Progenitor cell of endocrine pancreas (in vitro differentiated cells): ENCODE data around the gene ZMYND11. TPM values are rescaled to one million over a fixed set of nuclear protein-coding genes. Genes with fewer than 3 reads are reported as not detected.
A peak's percentile ranks its signal among the peaks of the same experiment; 100 is the strongest.

Experiments used
- DNase-seq: peaks from one replicate; pipeline ENCODE4 v3.0.0; 2021; ENCODE audit warnings: low spot score; ENCODE audit not compliant: unreplicated experiment
- H3K27ac Mint-ChIP-seq: 2 replicates; pipeline ENCODE4 v1.8.0; 2021; ENCODE audit warnings: mild to moderate bottlenecking, moderate library complexity, mixed read lengths
- H3K27me3 Mint-ChIP-seq: 2 replicates; pipeline ENCODE4 v1.8.0; 2021; ENCODE audit warnings: mixed read lengths
- H3K36me3 Mint-ChIP-seq: 2 replicates; pipeline ENCODE4 v1.8.0; 2022; ENCODE audit warnings: mixed read lengths; ENCODE audit not compliant: insufficient read depth
- H3K4me1 Mint-ChIP-seq: 2 replicates; pipeline ENCODE4 v1.8.0; 2021; ENCODE audit warnings: low read depth, mixed read lengths
- H3K4me3 Mint-ChIP-seq: 2 replicates; pipeline ENCODE4 v1.8.0; 2021; ENCODE audit warnings: low read depth, mild to moderate bottlenecking, moderate library complexity, mixed read lengths
- H3K9me3 Mint-ChIP-seq: 2 replicates; pipeline ENCODE4 v1.8.0; 2021; ENCODE audit warnings: low read depth, mixed read lengths
- total RNA-seq: library from RNA; stranded (reverse); gene quantifications from 2 replicates; pipeline ENCODE4 v1.2.1, GENCODE V29; 2021
- TF ChIP-seq, protein P1 (sequence below): fragments of 200-600 bp; sonication (generic); IDR thresholded peaks from one replicate; pipeline ENCODE4 v1.5.0; 2021; ENCODE audit warnings: antibody characterized with exemption, mild to moderate bottlenecking; ENCODE audit not compliant: unreplicated experiment

The ZMYND11 gene
- total RNA-seq, 1 donor from 2014 or later: 69.2 TPM

DNA sequence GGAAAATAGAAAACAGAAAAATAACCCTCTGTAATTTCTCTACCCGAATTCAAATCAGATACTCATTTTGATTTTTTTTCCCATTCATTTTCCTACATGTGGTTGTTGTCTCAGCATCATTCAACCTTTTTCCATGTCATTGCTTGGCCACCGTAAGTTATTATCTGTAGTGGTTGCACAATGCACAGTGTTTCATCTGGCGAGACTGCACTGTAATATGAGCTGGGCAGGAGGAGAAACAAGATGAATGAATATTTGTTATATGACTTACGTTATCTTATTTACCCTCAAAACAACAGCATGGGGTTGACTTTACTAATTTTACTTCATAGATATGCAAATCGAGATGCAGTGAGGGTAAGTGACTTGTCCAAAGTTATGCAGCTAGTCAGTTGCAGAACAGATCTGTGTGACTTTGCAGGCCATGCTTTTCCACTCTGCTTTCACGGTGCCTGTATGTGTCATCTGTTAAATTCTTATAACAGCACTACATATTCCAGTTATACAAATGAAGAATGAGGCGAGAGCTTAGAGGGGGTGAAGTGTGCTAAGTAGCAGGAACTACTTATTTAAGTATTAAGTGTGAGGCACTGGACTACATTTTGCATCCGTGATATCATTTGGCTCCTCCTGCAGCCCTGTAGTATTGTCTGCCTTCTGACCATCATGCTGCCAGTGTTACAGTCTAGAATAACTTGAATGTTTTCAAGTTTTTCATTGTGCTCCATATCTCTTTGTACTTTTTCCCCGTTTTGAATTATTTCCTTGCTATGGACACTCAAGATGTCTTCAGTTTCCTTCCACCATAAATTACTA is 56.7 kb downstream of the ZMYND11 start:
- no peak for DNase-seq
- TF ChIP-seq, protein P1, sequence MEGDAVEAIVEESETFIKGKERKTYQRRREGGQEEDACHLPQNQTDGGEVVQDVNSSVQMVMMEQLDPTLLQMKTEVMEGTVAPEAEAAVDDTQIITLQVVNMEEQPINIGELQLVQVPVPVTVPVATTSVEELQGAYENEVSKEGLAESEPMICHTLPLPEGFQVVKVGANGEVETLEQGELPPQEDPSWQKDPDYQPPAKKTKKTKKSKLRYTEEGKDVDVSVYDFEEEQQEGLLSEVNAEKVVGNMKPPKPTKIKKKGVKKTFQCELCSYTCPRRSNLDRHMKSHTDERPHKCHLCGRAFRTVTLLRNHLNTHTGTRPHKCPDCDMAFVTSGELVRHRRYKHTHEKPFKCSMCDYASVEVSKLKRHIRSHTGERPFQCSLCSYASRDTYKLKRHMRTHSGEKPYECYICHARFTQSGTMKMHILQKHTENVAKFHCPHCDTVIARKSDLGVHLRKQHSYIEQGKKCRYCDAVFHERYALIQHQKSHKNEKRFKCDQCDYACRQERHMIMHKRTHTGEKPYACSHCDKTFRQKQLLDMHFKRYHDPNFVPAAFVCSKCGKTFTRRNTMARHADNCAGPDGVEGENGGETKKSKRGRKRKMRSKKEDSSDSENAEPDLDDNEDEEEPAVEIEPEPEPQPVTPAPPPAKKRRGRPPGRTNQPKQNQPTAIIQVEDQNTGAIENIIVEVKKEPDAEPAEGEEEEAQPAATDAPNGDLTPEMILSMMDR: no peak
- Mint-ChIP-seq H3K4me3 (no peak overlapping the region), H3K36me3 (peaks cover 9% of the 10 kb centered on the region), H3K4me1 (peaks cover 8% of the 10 kb centered on the region), H3K9me3 (no peaks in the 10 kb centered on the region), H3K27me3 (no peaks in the 10 kb centered on the region), H3K27ac (no peak overlapping the region)

DNA sequence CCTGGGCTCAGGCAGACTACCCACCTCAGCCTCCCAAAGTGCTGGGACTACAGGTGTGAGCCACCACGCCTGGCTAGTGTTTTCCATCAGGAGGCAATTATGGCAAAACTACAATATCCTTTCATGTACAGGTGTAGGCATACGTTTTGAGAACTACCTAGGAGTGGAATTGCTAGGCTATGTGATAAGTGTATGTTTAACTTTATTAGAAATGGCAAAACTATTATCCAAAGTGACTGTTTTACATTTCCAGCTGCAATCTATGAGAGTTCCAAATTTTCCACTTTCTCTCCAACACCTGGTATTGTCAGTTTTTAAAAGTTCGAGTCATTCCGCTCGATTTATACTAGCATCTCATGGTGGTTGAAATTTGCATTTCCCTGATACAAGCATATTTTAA is 59.0 kb downstream of the ZMYND11 start:
- H3K4me1 Mint-ChIP-seq: peaks cover 4% of the 10 kb centered on the region
- H3K36me3 Mint-ChIP-seq: peaks cover 3% of the 10 kb centered on the region
- TF ChIP-seq, protein P1: no peak
- H3K4me3 Mint-ChIP-seq: no peak overlapping the region
- no peak overlapping the region for H3K27ac Mint-ChIP-seq
- no peaks in the 10 kb centered on the region for H3K27me3 Mint-ChIP-seq
- no peak for DNase-seq
- no peaks in the 10 kb centered on the region for H3K9me3 Mint-ChIP-seq

DNA sequence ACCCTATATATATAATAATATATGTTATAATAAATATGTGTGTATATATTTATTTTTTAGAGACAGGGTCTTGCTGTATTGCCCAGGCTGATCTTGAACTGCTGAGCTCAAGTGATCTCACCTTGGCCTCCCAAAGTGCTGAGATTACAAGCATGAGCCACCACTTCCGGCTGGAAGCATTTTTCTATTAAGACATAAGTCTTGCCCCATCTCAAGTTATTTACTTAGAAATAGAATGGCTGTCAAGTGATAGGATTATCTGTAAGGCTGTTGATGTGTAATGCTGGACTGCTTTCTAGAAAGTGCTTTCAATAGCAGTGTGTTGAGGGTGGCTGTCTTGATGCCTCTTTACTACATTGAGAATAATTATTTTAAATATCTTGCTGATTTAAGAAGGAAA is 65.2 kb downstream of the ZMYND11 start:
- TF ChIP-seq, protein P1: no peak
- no peak for DNase-seq
- Mint-ChIP-seq H3K4me1 (peaks cover 2% of the 10 kb centered on the region), H3K4me3 (no peak overlapping the region), H3K36me3 (peaks cover 3% of the 10 kb centered on the region), H3K27ac (no peak overlapping the region), H3K9me3 (no peaks in the 10 kb centered on the region), H3K27me3 (no peaks in the 10 kb centered on the region)

DNA sequence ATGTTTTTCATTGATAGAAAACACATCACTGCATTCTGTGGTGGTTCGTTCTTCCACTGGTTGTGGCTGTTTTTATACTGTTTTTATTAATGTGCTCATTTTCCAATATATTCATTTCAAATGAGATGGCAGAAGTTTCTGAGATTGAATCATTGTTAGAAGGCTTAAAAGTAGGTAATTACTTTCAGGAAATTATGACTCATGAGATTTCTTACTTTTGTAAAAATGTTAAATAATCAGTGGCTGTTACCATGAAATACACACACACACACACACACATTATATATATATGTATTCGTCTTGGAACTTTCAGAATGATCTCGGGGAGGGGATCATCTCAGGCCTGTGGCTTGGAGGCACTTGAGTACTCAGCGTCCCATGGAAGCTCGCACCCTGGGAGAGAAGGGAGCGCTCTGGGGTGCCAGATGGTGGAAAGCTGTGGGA is 66.1 kb downstream of the ZMYND11 start:
- TF ChIP-seq, protein P1: no peak
- Mint-ChIP-seq H3K27ac (peak overlapping the region; percentile 46), H3K9me3 (peaks cover under 1% of the 10 kb centered on the region), H3K36me3 (peaks cover 7% of the 10 kb centered on the region), H3K4me1 (peaks cover 2% of the 10 kb centered on the region), H3K27me3 (no peaks in the 10 kb centered on the region), H3K4me3 (no peak overlapping the region)
- DNase-seq: no peak

DNA sequence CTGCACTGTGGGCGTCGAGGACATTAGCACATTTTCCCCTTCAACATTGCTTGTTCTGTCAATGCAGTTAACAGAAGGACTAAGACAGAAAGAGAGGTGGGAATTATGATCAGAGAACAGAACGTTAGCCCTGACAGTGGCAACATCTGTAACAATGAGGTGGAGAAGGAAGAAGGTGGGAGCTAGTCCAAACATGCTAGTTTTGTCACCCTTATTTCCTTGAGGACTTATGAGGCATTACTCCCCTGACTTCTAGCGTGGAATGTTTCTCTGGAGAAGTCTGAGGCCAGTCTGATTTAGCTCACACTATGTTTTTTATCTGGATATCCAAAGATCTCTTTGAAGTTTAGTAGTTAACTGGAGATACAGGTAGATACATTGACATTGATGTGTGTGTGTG is 73.4 kb downstream of the ZMYND11 start:
- H3K27ac Mint-ChIP-seq: no peak overlapping the region
- TF ChIP-seq, protein P1: no peak
- H3K4me1 Mint-ChIP-seq: no peaks in the 10 kb centered on the region
- no peak overlapping the region for H3K4me3 Mint-ChIP-seq
- H3K9me3 Mint-ChIP-seq: peaks cover 7% of the 10 kb centered on the region
- peaks cover 20% of the 10 kb centered on the region for H3K36me3 Mint-ChIP-seq
- no peak for DNase-seq
- no peaks in the 10 kb centered on the region for H3K27me3 Mint-ChIP-seq
